ENCODE results near the gene NDUFB4.

DNA sequence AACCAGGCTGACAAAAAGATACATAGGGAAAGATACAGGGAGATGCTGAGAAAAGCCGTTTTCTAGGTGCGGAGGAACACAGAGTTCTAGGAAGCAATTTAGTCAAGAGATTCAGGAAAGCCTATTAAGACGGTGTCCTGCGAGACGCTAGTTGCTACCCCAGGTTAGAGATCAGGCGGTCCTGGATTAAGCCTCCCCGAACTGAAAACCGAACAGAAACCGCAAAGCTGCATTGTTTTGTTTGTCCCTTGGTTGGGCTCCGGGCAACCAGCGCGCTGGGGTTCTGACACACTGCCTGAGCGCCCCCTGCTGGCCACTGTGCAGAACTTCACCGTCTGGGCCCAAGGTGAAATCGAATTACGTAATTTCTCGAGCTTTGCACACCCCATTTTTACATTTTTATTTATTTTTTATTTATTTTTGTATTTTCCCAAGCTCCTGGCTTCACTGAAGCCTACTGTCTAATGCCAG, 37.3 kb upstream of the NDUFB4 start:
- TF ChIP-seq, protein P1, sequence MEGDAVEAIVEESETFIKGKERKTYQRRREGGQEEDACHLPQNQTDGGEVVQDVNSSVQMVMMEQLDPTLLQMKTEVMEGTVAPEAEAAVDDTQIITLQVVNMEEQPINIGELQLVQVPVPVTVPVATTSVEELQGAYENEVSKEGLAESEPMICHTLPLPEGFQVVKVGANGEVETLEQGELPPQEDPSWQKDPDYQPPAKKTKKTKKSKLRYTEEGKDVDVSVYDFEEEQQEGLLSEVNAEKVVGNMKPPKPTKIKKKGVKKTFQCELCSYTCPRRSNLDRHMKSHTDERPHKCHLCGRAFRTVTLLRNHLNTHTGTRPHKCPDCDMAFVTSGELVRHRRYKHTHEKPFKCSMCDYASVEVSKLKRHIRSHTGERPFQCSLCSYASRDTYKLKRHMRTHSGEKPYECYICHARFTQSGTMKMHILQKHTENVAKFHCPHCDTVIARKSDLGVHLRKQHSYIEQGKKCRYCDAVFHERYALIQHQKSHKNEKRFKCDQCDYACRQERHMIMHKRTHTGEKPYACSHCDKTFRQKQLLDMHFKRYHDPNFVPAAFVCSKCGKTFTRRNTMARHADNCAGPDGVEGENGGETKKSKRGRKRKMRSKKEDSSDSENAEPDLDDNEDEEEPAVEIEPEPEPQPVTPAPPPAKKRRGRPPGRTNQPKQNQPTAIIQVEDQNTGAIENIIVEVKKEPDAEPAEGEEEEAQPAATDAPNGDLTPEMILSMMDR (IDR thresholded peaks at IDR 0.05), result peak; percentile 98
- TF ChIP-seq CREB1 (CRISPR knock-in tag; IDR thresholded peaks at IDR 0.05) (no peak), ESRRA (CRISPR knock-in tag; IDR thresholded peaks at IDR 0.05; ENCODE audit: borderline replicate concordance) (no peak), JUN (CRISPR knock-in tag; IDR thresholded peaks at IDR 0.05) (no peak), FOXP1 (CRISPR knock-in tag; IDR thresholded peaks at IDR 0.05; ENCODE audit: borderline replicate concordance) (no peak), ZNF416 (CRISPR knock-in tag; IDR thresholded peaks at IDR 0.05) (no peak), ZNF232 (CRISPR knock-in tag; IDR thresholded peaks at IDR 0.05) (no peak), ZNF263 (CRISPR knock-in tag; IDR thresholded peaks at IDR 0.05; ENCODE audit: low read depth) (no peak), FOXJ3 (CRISPR knock-in tag; IDR thresholded peaks at IDR 0.05; ENCODE audit: borderline replicate concordance) (no peak), NFYB (CRISPR knock-in tag; conservative IDR thresholded peaks at IDR 0.05; ENCODE audit: low read depth) (no peak)
- TF ChIP-seq, protein P2, sequence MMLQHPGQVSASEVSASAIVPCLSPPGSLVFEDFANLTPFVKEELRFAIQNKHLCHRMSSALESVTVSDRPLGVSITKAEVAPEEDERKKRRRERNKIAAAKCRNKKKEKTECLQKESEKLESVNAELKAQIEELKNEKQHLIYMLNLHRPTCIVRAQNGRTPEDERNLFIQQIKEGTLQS (CRISPR knock-in tag; conservative IDR thresholded peaks at IDR 0.05), result no peak
- TF ChIP-seq, protein P3, sequence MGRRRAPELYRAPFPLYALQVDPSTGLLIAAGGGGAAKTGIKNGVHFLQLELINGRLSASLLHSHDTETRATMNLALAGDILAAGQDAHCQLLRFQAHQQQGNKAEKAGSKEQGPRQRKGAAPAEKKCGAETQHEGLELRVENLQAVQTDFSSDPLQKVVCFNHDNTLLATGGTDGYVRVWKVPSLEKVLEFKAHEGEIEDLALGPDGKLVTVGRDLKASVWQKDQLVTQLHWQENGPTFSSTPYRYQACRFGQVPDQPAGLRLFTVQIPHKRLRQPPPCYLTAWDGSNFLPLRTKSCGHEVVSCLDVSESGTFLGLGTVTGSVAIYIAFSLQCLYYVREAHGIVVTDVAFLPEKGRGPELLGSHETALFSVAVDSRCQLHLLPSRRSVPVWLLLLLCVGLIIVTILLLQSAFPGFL (CRISPR knock-in tag; IDR thresholded peaks at IDR 0.05; ENCODE audit: borderline replicate concordance), result no peak
- TF ChIP-seq, protein P4, sequence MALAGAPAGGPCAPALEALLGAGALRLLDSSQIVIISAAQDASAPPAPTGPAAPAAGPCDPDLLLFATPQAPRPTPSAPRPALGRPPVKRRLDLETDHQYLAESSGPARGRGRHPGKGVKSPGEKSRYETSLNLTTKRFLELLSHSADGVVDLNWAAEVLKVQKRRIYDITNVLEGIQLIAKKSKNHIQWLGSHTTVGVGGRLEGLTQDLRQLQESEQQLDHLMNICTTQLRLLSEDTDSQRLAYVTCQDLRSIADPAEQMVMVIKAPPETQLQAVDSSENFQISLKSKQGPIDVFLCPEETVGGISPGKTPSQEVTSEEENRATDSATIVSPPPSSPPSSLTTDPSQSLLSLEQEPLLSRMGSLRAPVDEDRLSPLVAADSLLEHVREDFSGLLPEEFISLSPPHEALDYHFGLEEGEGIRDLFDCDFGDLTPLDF (CRISPR knock-in tag; IDR thresholded peaks at IDR 0.05), result no peak
